Sigmoid colon (tissue), 4 donors: Measurements from ENCODE around the gene SDR39U1.

ENCODE experiments used
- CTCF ChIP-seq, 4 experiments: fragments of 450-650 bp in 3 of 4; fragments of 200-600 bp in 1 of 4; IDR thresholded peaks; one replicate each; pipeline ENCODE4 v1.5.1; 2016 to 2019; ENCODE audit warnings: antibody characterized with exemption in 4 of 4, mild to moderate bottlenecking in 3 of 4, moderate library complexity in 2 of 4
- EP300 ChIP-seq, 4 donors: sonication (generic); formaldehyde crosslinking; IDR thresholded peaks; one replicate each; pipeline ENCODE4 v1.6.1; 2017; ENCODE audit warnings: antibody characterized with exemption in 4 of 4
- POLR2A ChIP-seq, 2 donors: fragments of 450-650 bp; IDR thresholded peaks; one replicate each; pipeline ENCODE4 v1.6.1; 2016; ENCODE audit warnings: antibody characterized with exemption in 2 of 2, mild to moderate bottlenecking in 2 of 2, moderate library complexity in 2 of 2
- POLR2AphosphoS5 ChIP-seq, 4 donors: sonication (generic); formaldehyde crosslinking; IDR thresholded peaks; one replicate each; pipeline ENCODE4 v1.6.1; 2017; ENCODE audit warnings: antibody characterized with exemption in 4 of 4

GRCh38 chr14:24430143-24430681 is 12.4 kb downstream of the SDR39U1 start:
- TF ChIP-seq CTCF (IDR thresholded peaks at IDR 0.05): no peak
- TF ChIP-seq EP300 (IDR thresholded peaks at IDR 0.05): no peak
- no peak for TF ChIP-seq POLR2A (IDR thresholded peaks at IDR 0.05)
- TF ChIP-seq POLR2AphosphoS5 (IDR thresholded peaks at IDR 0.05): peak in 2 of 4 donors; percentile 1 to 3
